ENCODE results near the gene MROH8.

MROH8 gene

GRCh38 chr20:37205794-37206193 is 26.4 kb upstream of the MROH8 start:
- TF ChIP-seq CTCF (IDR thresholded peaks at IDR 0.05) (no peak), ZFX (IDR thresholded peaks at IDR 0.05; ENCODE audit: borderline replicate concordance) (no peak)
- no peak overlapping the region for H3K27ac ChIP-seq

GRCh38 chr20:37205130-37205529 is 25.8 kb upstream of the MROH8 start:
- TF ChIP-seq ZFX (IDR thresholded peaks at IDR 0.05; ENCODE audit: borderline replicate concordance), result no peak
- no peak for TF ChIP-seq CTCF (IDR thresholded peaks at IDR 0.05)
- H3K27ac ChIP-seq, result no peak overlapping the region

- TF ChIP-seq CTCF (IDR thresholded peaks at IDR 0.05) (no peak), ZFX (IDR thresholded peaks at IDR 0.05; ENCODE audit: borderline replicate concordance) (no peak)
- H3K27ac ChIP-seq, result no peak overlapping the region
These were observed 24.7 kb upstream of the MROH8 start for GRCh38 chr20:37204056-37204455.

- TF ChIP-seq CTCF (IDR thresholded peaks at IDR 0.05), result peak; percentile 82
- no peak for TF ChIP-seq ZFX (IDR thresholded peaks at IDR 0.05; ENCODE audit: borderline replicate concordance)
- H3K27ac ChIP-seq, result no peak overlapping the region
These were observed 23.1 kb upstream of the MROH8 start for GRCh38 chr20:37202267-37202943.

- no peak overlapping the region for H3K27ac ChIP-seq
These were observed 22.4 kb upstream of the MROH8 start for GRCh38 chr20:37201827-37202162.

GRCh38 chr20:37200926-37201826 is 21.8 kb upstream of the MROH8 start:
- H3K27ac ChIP-seq, result no peak overlapping the region

More at GRCh38 chr20:37201827-37202162, 22.4 kb upstream of the MROH8 start:
- no peak for TF ChIP-seq CTCF (IDR thresholded peaks at IDR 0.05)
- TF ChIP-seq ZFX (IDR thresholded peaks at IDR 0.05; ENCODE audit: borderline replicate concordance), result no peak

More at GRCh38 chr20:37200926-37201826, 21.8 kb upstream of the MROH8 start:
- TF ChIP-seq ZFX (IDR thresholded peaks at IDR 0.05; ENCODE audit: borderline replicate concordance) (no peak), CTCF (IDR thresholded peaks at IDR 0.05) (no peak)

Measured in 22Rv1 (cell line).